H1 (cell line): ENCODE measurements around the gene TMEM255B. TPM values are rescaled to one million over a fixed set of nuclear protein-coding genes. Genes with fewer than 3 reads are reported as not detected.

Experiments used
- CHD7 ChIP-seq: fragments of 300-600 bp; sonication (generic); IDR thresholded peaks from 2 replicates; pipeline ENCODE4 v1.7.1; 2012; ENCODE audit warnings: low read length, moderate library complexity, mild to moderate bottlenecking, inconsistent platforms; ENCODE audit not compliant: insufficient replicate concordance
- HDAC2 ChIP-seq, 2 experiments: fragments of 300-600 bp in 1 of 2; sonication (generic) in 1 of 2; IDR thresholded peaks; 2 replicates each; pipeline ENCODE4 v1.6.1; 2011 to 2012; ENCODE audit warnings: low read depth in 2 of 2, low read length in 2 of 2, mild to moderate bottlenecking in 2 of 2, moderate library complexity in 2 of 2, borderline replicate concordance in 1 of 2, inconsistent platforms in 1 of 2
- RAD21 ChIP-seq, 2 experiments: IDR thresholded peaks in 1 of 2; conservative IDR thresholded peaks in 1 of 2; 2 replicates each; pipeline ENCODE4 v1.6.1; 2011; ENCODE audit warnings: low read depth in 2 of 2, low read length in 2 of 2, improper control_type of control experiment in 1 of 2, inconsistent platforms in 1 of 2, mild to moderate bottlenecking in 1 of 2, moderate library complexity in 1 of 2
- polyA plus RNA-seq, 7 experiments: library from polyadenylated mRNA; depleted of rRNA in 3 of 7; stranded (reverse) in 5 of 7; unstranded in 2 of 7; fragments of >200 nt in 5 of 7; fragments of 200-250 nt in 2 of 7; gene quantifications; 1 replicate in 5 of 7; 2 replicates in 1 of 7; 4 replicates in 1 of 7; pipeline versions ENCODE4 v1.2.1 to v1.2.3, GENCODE V29; 2011 to 2013; ENCODE audit warnings: missing spikeins in 2 of 7, mixed read lengths in 2 of 7
- total RNA-seq: library from RNA; stranded (reverse); fragmentation: NEBNext Ultra II Directional; extraction: Animal tissue kit (Norgen Biotek cat#: 25700); gene quantifications from 2 replicates; pipeline ENCODE4 v1.2.1, GENCODE V29; 2021

Gene TMEM255B
- total and polyA plus RNA-seq, 2 of the 8 experiments (the other 6 are each of a cell fraction or from before 2014, with no cell fraction given): 3.4 to 4.4 TPM

- TF ChIP-seq CHD7 (no peak), RAD21 (IDR thresholded peaks at IDR 0.05 in 1 of 2, conservative IDR thresholded peaks at IDR 0.05 in 1 of 2; ENCODE audit: low read depth in 2 of 2, low read length in 2 of 2) (no peak), HDAC2 (IDR thresholded peaks at IDR 0.05; ENCODE audit: borderline replicate concordance in 1 of 2, low read depth in 2 of 2, low read length in 2 of 2) (no peak)
- TF ChIP-seq, all 59 proteins: peak for 0
Observed at GRCh38 chr13:113792236-113792770, 33.3 kb downstream of the TMEM255B start (continued).
